Measurements from ENCODE around the gene ABCC10.
"Not testable (repeated sequence)": the region's sequence is repeated elsewhere in the genome, so short reads cannot be mapped to it uniquely, and the experiment has no call there.

Gene ABCC10

GRCh38 chr6:43408259-43408658 lies 19.1 kb upstream of the ABCC10 start:
- DNase-seq: no peak

- not testable (repeated sequence) for DNase-seq
These were observed 16.6 kb upstream of the ABCC10 start for GRCh38 chr6:43410776-43411175.

DNA sequence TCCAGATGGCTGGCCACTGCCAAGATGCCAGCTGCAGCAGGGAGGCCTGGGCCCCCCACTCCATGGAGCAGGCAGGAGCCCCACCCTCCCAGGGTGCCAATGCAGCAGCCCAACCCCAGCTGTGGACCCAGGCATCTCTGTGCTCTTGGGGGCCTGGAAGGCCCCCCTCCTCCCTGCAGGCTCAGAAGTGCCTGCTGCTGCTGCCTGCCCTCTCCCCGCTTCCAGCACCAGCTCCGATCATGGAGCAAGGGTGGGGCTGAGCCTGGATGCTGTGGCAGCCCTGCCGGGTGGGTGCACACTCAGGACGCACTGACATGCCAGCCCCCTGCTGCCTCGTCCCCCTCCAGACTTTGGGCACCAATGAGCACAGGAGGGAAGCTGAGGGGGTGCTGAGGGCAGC lies 14.8 kb upstream of the ABCC10 start:
- DNase-seq: no peak

DNA sequence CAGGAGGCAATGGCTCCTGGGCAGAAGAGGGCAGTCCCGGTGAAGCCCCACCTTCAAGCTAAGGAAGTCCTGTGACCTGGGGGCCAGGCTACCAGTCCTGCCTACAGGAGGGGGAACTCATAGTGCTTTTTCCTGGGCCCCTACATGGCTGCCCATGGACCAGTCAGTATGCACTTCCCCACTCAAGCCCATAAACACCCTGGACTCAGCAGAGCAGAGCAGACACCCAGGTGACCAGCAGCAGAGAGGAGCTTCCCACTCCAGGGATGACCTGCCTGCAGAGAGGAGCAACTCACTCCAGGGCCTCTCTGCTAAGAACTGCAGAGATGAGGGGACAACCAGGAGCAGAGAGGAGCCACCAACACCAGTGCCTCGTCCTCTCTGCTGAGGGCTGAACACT lies 14.3 kb upstream of the ABCC10 start:
- no peak for DNase-seq

DNA sequence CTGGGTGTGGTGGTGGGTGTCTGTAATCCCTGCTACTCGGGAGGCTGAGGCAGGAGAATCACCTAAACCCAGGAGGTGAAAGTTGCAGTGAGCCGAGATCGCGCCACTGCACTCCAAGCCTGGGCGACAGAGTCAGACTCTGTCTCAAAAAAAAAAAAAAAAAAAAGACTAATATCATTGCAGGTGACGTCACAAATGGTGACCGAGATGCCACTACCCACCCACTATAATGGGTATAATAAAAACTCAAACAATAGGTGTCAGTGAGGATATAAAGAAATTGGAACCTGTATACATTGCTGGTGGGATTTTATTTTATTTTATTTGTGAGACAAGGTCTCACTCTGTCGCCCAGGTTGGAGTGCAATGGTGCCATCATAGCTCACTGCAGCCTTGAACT lies 12.1 kb upstream of the ABCC10 start:
- not testable (repeated sequence) for DNase-seq

- DNase-seq: no peak
These were observed 10.4 kb upstream of the ABCC10 start for GRCh38 chr6:43416935-43417334.

- DNase-seq: no peak
These were observed 7.2 kb upstream of the ABCC10 start for GRCh38 chr6:43420012-43420709.

- no peak for DNase-seq
These were observed 5.5 kb upstream of the ABCC10 start for GRCh38 chr6:43421831-43422230.

DNA sequence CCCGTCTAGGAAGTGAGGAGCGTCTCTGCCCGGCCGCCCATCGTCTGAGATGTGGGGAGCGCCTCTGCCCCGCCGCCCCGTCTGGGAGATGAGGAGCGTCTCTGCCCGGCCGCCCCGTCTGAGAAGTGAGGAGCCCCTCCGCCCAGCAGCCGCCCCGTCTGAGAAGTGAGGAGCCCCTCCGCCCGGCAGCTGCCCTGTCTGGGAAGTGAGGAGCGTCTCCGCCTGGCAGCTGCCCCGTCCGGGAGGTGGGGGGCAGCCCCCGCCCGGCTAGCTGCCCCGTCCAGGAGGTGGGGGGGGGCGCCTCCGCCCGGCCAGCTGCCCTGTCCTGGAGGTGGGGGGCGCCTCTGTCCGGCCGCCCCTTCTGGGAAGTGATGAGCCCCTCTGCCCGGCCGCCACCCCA lies 2.3 kb upstream of the ABCC10 start:
- not testable (repeated sequence) for DNase-seq

GRCh38 chr6:43426928-43427405 lies 374 bp upstream of the ABCC10 start:
- no peak for DNase-seq

DNA sequence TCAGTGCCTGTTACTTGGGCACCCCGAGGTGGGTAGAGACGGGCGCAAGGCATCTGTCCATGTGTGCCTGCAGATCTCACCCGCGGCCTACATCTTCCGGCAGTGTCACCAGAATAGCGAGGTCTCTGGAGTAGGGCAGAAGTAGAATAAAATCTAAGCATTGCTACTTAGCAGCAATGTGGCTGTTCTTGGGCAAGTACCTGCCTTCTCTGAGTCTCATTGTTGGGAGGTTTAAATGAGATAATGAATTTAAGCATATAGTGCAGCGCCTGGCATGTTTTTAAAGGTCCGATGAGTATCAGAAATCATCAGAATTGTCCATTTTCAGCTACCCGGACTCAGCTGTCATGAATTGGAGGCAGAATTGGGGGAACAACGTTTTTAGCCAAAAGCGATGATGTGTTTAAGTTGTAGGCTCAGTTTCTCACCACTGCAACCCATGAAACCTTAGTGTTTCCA lies 800 bp downstream of the ABCC10 start:
- DNase-seq: no peak

DNA sequence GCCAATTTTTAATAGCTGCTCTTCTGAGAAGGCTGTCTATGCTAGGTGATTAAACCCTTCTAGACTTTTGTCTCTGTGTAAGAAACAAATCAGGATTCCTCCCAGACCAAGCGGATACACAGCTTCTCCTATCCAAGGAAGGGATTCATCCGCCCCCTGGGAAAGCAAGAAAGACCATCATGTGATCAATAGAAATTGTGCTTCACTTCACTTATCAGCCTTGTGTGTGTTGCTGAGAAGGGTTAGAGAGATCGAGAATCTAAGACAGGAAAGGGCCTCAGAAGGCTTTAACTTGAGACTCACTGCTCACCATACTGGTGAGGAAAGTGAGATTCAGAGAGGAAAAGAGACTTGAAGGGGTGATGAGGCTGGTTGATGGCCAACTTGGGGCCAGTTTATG lies 1.5 kb downstream of the ABCC10 start:
- DNase-seq: no peak

- no peak for DNase-seq
These were observed 4.9 kb downstream of the ABCC10 start for GRCh38 chr6:43432009-43432945.

DNA sequence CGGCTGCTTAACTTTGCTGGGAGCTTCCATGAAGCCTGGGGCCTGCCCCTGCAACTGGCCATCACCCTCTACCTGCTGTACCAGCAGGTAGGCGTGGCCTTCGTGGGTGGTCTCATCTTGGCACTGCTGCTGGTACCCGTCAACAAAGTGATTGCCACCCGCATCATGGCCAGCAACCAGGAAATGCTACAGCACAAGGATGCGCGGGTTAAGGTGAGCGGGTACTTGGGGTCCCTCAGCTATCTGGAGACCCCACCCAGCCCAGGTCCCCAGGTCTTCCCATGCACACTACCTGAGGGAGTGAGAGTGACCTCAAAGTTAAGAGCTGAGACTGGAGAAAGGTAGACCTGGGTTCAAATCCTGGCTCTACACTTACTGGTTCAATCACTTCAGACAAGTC lies 5.8 kb downstream of the ABCC10 start:
- DNase-seq: no peak

GRCh38 chr6:43434001-43434840 lies 6.9 kb downstream of the ABCC10 start:
- DNase-seq: no peak

DNA sequence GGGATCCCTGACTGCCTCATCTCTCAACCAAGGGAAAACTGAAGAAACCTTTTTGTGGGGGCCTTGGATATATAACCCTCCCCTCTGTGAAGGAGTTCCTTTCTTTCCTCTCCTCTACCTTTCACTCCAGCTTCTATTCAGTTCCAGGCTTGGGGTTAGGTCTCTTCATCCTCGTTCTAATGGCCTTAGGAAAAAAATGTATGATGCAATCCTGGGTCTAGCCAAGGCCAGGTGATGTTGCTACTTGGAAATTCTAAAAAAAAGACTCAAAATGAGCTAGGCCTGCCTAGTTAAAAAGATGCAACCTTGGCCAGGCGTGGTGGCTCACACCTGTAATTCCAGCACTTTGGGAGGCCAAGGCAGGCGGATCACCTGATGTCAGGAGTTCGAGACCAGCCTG lies 7.6 kb downstream of the ABCC10 start:
- no peak for DNase-seq

DNA sequence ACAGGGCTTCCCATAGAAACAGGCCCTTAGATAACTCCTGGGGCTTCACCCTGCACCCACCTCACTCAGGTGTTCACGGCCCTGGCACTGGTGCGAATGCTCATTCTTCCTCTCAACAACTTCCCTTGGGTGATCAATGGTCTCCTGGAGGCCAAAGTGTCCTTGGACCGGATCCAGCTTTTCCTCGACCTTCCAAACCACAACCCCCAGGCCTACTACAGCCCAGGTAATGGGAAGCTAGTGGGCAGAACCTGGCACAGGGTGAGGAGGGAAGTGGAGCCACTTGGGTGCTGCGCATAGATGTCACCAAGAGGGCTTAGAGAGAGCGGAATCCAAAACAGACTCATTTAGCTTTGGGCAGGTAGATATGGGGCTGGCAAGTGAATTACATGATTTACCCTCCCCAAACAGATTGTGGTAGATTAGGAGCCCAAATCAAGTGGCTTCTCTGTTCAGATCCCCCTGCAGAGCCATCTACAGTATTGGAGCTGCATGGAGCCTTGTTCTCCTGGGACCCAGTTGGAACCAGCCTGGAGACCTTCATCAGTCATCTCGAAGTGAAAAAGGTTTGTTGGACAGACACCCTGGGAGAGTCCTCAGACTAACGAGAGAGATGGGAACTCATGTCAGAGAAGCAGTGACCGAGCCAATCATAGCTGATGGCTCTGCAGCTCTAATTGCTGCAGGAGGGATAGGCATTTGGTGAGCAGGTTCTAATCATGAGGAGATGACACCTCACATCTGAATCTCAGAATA lies 8.5 kb downstream of the ABCC10 start:
- DNase-seq: no peak

GRCh38 chr6:43436577-43437282 lies 9.4 kb downstream of the ABCC10 start:
- DNase-seq: no peak

GRCh38 chr6:43437700-43438099 lies 10.4 kb downstream of the ABCC10 start:
- no peak for DNase-seq

DNA sequence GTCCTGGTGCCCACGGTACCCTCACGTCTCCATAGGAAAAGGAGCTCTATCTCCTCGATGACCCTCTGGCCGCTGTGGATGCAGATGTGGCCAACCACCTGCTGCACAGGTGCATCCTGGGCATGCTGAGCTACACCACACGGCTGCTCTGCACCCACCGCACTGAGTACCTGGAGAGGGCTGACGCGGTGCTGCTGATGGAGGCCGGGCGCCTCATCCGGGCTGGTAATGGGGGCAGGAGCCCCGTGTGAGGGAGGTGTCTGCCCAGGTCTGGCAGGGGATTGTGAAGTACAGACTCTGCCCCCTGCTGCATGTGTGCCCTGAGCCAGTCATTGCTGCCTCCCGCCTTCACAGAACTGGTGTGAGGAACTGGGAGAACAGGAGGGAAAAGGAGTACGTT lies 15.6 kb downstream of the ABCC10 start:
- no peak for DNase-seq

- no peak for DNase-seq
These were observed 16.7 kb downstream of the ABCC10 start for GRCh38 chr6:43444036-43444435.

DNA sequence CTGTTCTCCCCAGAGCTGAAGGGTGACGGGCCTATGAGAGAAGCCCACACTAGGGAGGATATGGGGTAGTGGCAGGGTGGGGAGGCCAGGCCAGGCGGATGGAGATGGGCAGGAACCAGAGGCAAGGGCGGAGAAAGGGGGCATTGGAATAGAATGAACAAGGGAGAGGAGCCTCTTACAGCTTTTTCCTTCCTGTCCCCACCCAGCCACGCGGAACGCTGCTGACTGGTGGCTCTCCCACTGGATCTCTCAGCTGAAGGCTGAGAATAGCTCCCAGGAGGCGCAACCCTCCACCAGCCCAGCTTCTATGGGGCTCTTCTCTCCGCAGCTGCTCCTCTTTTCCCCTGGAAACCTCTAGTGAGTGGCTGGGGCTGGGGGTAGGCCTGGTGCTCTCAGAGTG lies 17.2 kb downstream of the ABCC10 start:
- no peak for DNase-seq
